ENCODE measurements around the gene DOCK1.
"Not testable (repeated sequence)": the region's sequence is repeated elsewhere in the genome, so short reads cannot be mapped to it uniquely, and the experiment has no call there.

The DOCK1 gene

GRCh38 chr10:126904818-126905701 lies at the start of gene DOCK1:
TSS of gene DOCK1 (plus strand) at chr10:126905428. CDS start at chr10:126905518, 90 bp downstream.
- peak; percentile 7 for DNase-seq

GRCh38 chr10:126857178-126857806 lies 47.9 kb upstream of the DOCK1 start:
- no peak for DNase-seq

GRCh38 chr10:126867567-126868365 lies 37.5 kb upstream of the DOCK1 start:
- no peak for DNase-seq

- no peak for DNase-seq
These were observed 36.9 kb upstream of the DOCK1 start for GRCh38 chr10:126868371-126868770.

GRCh38 chr10:126872135-126872534 lies 33.1 kb upstream of the DOCK1 start:
- DNase-seq: no peak

GRCh38 chr10:126872768-126873167 lies 32.5 kb upstream of the DOCK1 start:
- no peak for DNase-seq

GRCh38 chr10:126876456-126876855 lies 28.8 kb upstream of the DOCK1 start:
- DNase-seq: no peak

- no peak for DNase-seq
These were observed 27.8 kb upstream of the DOCK1 start for GRCh38 chr10:126877390-126877789.

GRCh38 chr10:126878594-126878993 lies 26.6 kb upstream of the DOCK1 start:
- no peak for DNase-seq

- no peak for DNase-seq
These were observed 24.3 kb upstream of the DOCK1 start for GRCh38 chr10:126880926-126881325.

- not testable (repeated sequence) for DNase-seq
These were observed 23.2 kb upstream of the DOCK1 start for GRCh38 chr10:126882055-126882454.

GRCh38 chr10:126888436-126888835 lies 16.8 kb upstream of the DOCK1 start:
- DNase-seq: not testable (repeated sequence)

GRCh38 chr10:126889421-126889820 lies 15.8 kb upstream of the DOCK1 start:
- no peak for DNase-seq

- not testable (repeated sequence) for DNase-seq
These were observed 14.4 kb upstream of the DOCK1 start for GRCh38 chr10:126890797-126891196.

- DNase-seq: no peak
These were observed 12.7 kb upstream of the DOCK1 start for GRCh38 chr10:126892226-126893175.

- no peak for DNase-seq
These were observed 12.0 kb upstream of the DOCK1 start for GRCh38 chr10:126893206-126893605.

GRCh38 chr10:126893841-126894240 lies 11.4 kb upstream of the DOCK1 start:
- DNase-seq: no peak

GRCh38 chr10:126895214-126895781 lies 9.9 kb upstream of the DOCK1 start:
- no peak for DNase-seq

- no peak for DNase-seq
These were observed 6.8 kb upstream of the DOCK1 start for GRCh38 chr10:126898460-126898859.

GRCh38 chr10:126899529-126899928 lies 5.7 kb upstream of the DOCK1 start:
- DNase-seq: not testable (repeated sequence)

- no peak for DNase-seq
These were observed 3.1 kb upstream of the DOCK1 start for GRCh38 chr10:126902157-126902556.

Data from NCI-H2227 treated with DMSO at 0.1 percent for 48 hours (cell line).